ENCODE data around the gene FYB1.

- no peak for TF ChIP-seq POLR2A (IDR thresholded peaks at IDR 0.05; ENCODE audit: low read depth, low read length)
- no peak for TF ChIP-seq USF2 (IDR thresholded peaks at IDR 0.05; ENCODE audit: low read depth, low read length)
- TF ChIP-seq CTCF (conservative IDR thresholded peaks at IDR 0.05; ENCODE audit: low read depth, low read length): no peak
- TF ChIP-seq RAD21 (IDR thresholded peaks at IDR 0.05; ENCODE audit: low read length): no peak
- no peak for TF ChIP-seq BHLHE40 (IDR thresholded peaks at IDR 0.05; ENCODE audit: low read depth, low read length)
Measured at GRCh38 chr5:39076757-39077728, 142.3 kb downstream of the FYB1 start.
